ENCODE results near the gene CCNA1.

The CCNA1 gene

DNA sequence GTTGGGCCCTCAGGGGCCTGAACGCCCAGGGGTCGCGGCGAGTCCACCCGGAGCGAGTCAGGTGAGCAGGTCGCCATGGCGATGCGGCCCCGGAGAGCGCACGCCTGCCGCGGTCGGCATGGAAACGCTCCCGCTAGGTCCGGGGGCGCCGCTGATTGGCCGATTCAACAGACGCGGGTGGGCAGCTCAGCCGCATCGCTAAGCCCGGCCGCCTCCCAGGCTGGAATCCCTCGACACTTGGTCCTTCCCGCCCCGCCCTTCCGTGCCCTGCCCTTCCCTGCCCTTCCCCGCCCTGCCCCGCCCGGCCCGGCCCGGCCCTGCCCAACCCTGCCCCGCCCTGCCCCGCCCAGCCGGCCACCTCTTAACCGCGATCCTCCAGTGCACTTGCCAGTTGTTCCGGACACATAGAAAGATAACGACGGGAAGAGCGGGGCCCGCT, at the start of gene CCNA1:
Gene CCNA1, plus strand, starts transcription at position 390 of the 439 bp plus-strand sequence. CDS start 562 bp downstream, outside the sequence.
- DNase-seq: peak; percentile 58

DNA sequence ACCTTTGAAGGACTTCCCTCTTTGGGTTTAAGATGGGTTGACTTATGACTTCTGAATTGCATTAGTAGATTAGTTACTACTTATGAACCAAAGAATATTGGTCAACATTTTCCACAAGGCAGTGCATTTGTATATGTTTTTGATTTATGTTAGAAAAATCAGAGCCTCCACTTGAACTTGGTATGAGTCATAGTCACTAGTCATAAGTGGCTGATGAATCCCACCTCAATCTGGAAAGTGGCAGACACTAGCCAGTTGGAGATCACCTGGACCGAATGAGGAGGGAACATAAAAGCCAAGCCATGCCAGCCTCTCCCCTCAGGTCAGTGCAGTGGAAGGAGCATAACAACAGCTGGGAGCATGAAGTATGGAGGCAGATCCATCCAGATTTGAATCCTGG, 46.8 kb upstream of the CCNA1 start:
- no peak for DNase-seq

DNA sequence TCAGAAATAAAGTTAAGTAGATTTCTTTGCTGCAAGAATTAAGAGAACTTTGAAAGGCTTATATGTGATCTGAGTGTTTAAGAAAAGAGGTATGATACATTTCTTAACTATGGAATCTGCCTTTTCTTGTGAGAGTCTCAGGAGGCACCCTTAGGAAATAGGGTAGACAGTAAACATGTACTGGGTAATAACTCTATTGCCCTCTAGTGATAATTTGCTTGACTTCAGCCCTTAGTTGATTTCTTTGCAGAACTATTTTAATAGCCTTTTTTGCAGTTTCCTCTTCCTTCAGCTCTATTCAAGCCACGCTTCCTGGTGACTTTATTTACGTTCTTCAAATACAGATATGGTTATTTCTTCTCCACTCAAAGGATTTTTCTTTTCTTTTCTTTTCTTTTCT, 37.0 kb upstream of the CCNA1 start:
- no peak for DNase-seq

DNA sequence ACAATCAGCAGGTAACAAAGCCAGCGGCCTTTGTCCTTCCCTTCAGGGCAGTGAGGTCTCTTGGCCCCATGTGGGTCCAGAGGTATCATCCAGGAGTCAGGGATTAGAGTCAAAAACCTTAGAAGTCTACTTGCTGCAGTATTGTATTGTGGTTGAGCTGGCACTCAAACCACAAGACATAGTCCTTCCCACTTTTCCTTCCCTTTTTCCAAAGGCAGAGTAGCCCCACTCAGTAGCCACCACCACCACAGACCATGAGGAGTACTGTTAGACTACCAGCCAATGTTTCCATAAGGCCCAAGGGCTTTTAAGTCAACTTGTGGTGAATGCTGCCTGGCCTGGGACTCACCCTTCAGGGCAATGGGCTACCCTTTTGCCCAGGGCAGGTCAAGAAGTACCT, 27.1 kb upstream of the CCNA1 start:
- DNase-seq: no peak

DNA sequence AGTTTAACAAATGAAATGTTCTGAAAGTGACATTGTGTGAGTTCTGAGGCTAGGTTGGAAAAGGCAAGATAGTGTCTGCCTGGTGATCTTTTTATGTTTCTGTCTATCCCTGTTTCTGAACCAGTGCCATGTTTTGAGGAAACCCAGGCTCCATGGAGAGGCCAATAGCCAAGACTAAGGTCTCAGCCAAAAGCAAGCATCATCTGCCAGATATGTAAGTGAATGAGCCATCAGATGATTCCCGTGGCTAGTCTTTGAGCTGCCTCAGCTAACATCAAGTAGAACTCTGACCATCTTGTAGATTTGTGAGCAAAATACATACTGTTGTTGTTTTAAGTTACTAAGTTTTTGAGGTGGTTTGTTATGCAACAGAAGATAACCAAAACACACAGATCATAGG, 19.6 kb upstream of the CCNA1 start:
- no peak for DNase-seq

DNA sequence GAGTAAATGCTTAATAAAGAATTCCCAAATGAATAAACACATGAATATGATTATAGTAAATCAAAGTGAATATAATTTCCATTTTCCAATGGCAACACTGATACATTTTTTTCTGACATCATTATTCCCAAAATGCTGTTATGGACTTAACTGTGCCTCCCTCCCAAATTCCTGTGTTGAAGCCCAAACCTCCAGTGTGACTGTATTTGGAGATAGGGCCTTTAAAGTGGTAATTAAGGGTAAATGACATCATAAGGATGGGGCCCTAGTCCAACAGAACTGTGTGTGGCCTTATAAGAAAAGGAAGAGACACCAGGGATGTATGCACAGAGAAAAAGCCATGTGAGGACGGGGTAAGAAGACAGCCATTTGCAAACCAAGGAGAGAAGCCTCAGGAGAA, 19.1 kb upstream of the CCNA1 start:
- DNase-seq: no peak

DNA sequence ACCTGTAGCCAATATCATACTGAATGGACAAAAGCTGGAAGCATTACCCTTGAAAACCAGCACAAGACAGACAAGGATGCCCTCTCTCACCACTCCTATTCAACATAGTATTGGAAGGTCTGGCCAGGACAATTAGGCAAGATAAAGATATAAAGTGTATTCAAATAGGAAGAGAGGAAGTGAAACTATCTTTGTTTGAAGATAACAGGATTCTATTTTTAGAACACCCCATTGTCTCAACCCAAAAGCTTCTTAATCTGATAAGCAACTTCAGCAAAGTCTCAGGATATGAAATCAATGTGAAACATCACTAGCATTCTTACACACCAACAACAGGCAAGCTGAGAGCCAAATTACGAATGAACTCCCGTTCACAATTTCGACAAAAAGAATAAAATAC, 17.8 kb upstream of the CCNA1 start:
- DNase-seq: no peak

DNA sequence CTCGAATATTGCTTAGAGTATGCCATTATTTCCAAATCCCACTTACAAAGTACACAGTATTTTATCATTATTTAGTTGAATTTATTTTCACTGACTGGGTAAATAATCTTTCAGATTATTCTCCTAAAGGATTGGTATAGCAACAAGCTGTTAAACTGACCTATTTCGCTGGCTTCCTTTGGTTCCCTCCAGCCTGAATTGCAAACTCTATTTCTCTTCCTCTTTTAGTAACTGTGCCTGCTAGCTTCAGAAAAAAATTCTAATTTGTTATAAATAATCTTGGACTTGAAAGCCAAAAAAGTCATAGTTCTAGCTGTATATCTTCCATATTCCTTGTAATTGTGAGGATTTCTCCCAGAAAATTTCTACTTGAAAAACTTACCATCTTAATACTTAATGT, 15.0 kb upstream of the CCNA1 start:
- DNase-seq: no peak

DNA sequence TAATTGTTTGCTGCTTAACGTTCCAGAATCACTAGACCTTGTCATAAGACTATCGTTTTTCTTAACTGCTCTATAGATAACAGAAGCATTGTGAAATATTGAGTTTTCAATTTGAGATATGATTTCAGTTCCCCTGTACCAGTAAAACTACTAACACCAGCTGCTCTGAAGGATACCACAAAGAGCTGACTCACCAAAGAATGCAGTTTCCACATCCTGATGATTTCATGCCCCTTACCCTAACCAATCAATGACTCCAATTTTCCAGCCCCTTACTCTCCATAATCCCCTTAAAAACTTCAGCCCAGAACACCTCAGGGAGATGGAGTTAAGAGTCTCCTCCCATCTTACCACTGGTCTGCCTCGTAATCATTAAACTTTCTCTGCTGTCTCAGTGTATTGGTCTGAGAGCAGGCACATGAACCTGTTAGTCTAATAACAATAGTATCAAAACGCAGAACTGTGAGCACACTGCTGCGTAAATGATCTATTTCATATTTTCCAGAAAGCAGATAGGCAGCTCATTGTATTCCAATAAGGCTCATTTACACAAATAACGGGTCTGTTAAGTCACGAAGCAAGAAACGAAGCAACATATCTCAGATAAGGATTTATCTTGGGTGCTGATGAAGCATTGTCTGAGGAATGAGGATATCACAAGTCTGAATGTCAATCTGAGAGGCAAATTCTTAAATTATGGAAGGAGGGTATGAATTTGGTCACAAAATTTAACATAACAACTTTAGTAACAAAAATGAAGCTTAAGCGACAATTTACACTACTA, 14.1 kb upstream of the CCNA1 start:
- DNase-seq: peak; percentile 72

DNA sequence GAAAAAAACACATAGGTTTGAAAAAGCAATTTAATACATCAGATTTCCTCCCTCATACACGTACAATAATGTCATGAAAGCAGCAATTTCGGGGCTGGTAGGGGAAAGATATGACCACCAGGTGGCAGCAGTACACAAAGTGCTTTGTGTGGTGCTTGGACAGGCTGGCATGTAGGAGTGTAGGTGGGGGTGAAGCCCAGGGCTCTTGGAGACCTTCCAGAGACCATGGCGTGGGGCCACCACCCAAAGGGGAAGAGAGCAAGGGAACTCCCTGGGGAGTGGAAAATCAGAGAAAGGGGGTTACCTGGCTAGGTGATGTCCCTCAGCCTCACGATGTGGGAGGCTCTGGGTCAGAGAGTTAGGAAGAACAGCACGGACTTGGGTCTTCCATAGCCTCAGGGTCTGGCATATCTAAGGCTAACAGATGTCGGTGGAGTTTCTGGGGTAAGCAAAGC, 11.8 kb upstream of the CCNA1 start:
- DNase-seq: peak; percentile 53

DNA sequence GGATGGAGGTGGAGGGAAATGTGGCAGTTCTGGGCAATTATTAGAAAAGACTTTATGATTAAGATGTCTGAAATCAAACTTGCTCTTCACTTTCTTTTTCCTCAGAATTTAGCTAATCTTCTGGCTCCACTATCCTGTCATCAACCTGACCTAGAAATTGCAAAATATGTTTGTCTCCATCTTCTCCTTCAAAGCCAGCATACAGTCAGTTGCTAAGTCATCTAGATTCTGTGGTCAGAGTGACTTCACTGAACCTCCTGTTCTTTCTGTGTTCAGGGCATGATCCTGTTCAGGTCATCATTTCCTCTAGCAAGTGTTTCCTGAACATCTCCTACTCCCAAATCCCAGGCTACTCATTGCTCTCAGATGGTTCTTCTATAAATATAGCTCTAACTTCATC, 10.8 kb upstream of the CCNA1 start:
- peak; percentile 20 for DNase-seq

DNA sequence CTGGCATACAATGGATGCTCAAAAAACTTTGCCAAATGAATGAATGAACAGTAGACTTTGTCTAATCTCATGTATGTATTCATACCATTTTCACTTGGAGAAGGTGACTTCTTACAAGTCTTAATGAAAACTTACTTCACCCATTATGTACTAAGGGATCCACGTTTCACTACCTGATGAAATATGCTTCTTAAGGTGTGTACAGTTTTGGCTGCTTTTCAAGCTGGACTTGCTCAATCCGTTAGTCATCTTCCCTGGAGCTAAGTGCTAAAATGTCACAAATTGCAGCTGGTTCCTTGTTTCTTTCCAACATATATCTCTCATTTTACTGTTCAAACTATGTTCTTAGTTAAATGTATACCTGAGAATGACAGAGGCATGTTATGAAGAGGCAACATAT, 4.2 kb upstream of the CCNA1 start:
- DNase-seq: peak; percentile 40

DNA sequence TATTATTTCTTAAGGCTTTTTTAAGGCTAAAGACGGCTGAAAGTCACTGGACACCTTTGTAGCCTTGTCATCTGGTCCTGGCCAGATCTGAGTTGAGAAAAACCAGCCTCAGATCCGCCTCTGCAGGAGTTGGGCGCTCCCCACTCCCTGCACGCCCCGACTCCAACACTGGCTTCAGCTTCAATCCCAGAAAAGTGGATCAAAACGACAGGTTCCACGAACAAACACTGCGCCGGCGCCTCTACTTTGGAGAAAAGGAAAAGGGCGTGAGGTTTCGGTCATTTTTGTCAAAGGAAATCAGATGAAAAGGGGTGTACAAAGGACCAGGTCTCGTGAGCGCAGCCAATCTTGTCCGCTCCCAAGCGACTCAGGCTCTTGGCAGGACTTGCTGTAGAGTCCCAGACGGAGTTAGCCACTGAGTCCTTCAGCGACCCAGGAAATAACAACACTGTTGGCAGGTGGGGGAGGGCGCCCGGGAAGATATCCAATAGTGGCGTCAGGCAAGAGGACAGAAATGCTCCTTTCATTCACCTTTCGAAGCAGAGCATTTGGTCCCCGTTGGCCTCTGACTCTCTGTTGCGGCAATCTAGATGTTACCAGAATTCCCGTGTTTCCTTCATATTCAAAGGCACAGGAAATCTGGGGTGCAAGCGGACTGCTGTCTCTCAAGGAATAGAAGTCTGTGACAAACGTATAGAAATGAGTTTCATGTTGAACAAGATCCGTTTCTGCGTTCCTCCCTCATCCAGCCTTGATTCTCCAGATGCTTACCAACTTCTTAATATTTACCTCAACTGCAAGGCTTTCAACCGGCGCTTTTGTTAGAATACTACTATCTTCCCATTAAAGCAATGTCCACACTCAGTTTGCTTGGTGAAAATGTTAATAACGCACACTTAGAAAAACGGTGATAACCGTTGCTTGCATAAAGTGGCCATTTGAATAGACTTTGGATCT, 1.8 kb upstream of the CCNA1 start:
- no peak for DNase-seq

DNA sequence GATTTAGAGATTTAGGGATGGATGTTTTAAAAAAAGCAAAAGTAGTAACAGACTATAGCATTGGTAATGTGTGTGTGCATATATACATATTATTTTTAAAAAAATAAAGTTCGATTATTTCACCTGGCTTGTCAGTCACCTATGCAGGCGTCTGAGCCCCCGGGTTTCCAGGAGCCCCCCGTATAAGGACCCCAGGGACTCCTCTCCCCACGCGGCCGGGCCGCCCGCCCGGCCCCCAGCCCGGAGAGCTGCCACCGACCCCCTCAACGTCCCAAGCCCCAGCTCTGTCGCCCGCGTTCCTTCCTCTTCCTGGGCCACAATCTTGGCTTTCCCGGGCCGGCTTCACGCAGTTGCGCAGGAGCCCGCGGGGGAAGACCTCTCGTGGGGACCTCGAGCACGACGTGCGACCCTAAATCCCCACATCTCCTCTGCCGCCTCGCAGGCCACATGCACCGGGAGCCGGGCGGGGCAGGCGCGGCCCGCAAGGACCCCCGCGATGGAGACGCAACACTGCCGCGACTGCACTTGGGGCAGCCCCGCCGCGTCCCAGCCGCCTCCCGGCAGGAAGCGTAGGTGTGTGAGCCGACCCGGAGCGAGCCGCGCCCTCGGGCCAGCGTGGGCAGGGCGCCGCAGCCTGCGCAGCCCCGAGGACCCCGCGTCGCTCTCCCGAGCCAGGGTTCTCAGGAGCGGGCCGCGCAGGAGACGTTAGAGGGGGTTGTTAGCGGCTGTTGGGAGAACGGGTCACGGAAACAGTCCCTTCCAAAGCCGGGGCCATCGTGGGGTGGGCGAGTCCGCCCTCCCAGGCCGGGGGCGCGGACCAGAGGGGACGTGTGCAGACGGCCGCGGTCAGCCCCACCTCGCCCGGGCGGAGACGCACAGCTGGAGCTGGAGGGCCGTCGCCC, 840 bp upstream of the CCNA1 start:
- no peak for DNase-seq

DNA sequence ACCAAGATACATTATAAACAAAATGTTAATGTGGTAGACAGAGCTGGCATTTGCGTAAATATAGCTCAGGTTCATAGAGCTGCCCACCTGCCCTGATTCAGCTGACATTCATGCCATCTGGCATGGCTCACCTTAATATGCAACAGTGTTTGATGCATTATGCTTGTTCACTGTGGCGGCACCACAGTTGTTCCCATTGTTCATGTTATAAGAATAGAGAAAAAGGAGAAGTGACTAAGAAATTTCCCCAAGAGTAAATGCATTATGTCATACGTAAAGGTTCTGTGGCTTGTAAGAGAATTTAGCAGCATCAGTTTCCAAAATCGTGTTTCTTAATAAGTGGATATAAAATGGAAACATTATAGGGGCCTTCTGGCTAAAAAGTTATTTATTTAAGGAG, 4.5 kb downstream of the CCNA1 start:
- DNase-seq: no peak

DNA sequence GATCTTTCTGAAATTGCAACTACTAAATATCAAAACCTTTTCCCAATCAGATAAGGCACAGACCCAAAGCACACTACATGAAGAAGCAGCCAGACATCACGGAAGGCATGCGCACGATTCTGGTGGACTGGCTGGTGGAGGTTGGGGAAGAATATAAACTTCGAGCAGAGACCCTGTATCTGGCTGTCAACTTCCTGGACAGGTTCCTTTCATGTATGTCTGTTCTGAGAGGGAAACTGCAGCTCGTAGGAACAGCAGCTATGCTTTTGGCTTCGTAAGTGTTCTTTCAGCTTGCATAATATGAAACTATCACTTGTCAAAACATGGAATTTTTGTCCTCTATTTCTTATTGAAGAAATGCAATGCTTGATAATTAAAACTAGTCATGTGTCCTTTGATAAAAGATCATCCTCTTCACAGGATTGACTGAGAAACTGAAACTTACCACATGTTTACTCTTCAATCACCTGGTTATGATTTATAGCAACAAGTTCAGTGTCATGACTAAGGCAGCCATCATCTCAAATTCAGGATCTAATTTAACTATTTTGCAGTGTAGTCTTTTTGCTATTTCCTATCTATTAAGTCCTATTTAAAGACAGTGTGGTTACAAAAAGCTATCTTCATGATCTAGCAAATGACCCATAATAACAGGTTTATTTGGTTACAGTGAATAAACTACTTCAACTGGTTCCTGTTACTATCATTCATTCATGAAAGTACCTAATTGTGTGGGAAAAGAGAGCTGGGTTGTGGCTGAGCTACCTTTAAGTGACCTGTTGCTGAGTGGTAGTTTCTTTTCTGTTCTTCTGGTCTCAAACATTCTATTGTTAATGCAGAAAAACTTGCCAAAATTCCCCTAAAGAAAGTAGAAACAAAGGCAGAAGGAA, 6.5 kb downstream of the CCNA1 start:
- no peak for DNase-seq

DNA sequence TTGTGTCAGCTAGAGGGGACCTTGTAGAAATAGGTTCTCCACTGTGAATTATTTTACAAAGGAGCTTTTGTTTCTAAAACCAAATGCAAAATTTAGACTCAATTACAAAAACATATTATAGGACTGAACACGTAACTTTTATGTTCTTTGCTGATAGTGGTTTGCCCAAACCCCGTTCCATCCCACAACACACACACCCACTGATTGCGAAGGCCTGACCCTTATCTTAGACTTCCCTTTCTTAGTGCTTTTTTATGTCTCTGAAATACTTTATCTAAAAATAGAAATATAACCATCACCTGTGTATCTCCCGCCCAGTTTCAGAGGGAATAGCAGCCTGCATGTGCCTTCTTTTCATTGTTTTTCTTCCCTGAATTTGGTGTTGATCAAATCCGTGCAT, 13.0 kb downstream of the CCNA1 start:
- no peak for DNase-seq

DNA sequence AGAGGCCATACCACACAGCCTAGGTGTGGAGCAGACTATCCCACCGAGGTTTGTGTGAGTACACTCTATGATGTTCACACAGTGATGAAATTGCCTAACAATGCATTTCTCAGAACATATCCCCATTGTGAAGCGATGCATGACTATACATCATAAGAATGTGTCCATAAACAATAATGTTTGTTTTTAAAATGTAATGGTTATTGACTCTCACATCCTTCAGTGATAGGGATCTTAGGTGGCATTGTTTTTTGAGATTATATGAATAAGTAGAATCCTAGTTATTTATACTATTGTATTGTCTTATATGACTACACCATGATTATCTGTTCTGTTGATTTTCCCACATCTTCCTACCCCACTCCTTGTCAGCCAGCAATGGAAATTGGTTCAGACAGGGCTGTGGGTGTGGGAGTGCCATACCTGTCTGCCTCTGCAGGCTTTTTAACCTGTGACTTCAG, 13.6 kb downstream of the CCNA1 start:
- DNase-seq: no peak

DNA sequence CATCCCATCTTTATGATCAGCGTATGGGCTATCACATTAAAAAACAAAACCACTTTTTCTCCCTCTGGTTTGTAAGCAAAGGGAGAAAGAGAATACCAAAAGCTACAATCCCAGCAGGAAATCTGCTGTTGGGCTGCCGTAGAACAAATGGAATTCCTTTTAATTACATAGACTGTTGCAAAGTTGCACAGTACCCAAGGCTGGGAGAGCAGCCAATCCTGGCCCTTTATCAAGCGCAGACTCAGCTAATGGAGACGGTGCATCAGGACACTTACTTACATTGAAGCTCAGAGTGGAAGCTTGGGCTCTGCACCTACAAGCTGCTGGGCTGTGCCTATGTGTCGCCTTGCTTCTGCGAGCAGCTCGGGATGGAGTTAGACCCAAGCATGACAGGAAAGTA, 15.2 kb downstream of the CCNA1 start:
- no peak for DNase-seq

DNA sequence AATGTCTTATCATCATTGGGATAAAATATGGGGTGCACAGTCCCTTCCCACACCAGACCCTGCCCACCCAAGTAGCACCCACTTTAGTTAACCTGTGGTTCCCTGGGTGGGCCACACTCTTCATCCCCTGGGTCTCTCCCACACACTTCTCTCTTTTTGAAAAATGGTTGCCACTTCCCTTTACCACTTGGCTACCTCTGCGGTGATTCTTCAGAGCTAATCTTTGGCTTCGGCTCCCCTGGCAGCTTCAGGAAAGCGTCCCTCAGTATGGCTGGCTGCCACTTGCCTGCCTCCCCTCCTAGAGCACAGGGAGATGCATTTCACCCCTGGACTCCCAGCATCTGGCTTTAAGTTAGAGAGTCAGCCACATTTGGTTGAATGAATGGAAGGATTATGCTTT, 18.2 kb downstream of the CCNA1 start:
- no peak for DNase-seq

DNA sequence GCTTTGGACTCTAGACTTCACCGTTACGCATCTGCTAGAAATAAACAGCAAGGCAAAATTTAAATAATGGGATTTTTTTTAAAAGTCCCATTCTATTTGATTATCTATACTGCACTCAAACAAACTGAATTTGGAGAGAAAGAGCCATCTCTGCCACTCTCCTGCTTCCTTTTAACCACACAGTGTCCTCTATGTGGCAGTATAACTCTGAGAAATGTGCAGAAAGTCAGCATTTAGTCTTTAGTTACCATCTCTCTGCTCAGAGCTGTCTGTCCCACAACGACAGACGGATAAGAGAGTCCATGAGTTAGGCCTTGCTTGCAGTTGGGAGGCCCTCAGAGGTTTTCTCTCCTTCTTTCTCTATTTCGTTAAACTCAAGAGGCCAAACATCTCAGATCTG, 21.2 kb downstream of the CCNA1 start:
- no peak for DNase-seq

DNA sequence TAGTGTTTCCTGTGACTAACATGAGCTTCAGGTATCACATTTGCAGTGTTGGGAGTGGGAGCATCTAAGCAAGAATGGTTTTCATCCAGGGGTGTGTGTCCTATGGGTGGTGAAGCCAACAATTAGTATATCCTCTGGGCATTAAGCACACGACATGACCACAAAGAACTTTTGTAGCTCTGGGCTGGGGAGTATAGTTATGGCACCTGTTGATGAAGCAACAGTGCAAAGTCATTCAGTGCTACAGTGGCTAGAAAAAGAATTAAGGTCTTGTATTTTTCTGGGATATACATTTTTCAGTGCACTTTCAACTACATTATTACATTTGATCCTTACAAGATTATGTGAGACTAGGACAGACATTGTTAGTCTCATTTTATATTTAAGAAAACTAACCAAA, 21.8 kb downstream of the CCNA1 start:
- no peak for DNase-seq

All from NCI-H226 (cell line).